Suppressor macrophage treated with lipopolysaccharide for 1 hour (primary cell): Measurements from ENCODE around the gene GSG1L.
"Not testable (repeated sequence)": the region's sequence is repeated elsewhere in the genome, so short reads cannot be mapped to it uniquely, and the experiment has no call there.

Experiments used
- DNase-seq, 3 donors: peaks; one replicate each; pipeline ENCODE4 v3.0.0-alpha.2; 2020 to 2022

Gene GSG1L

GRCh38 chr16:27883576-27883975 is 179.9 kb downstream of the GSG1L start:
- DNase-seq = no peak

DNA sequence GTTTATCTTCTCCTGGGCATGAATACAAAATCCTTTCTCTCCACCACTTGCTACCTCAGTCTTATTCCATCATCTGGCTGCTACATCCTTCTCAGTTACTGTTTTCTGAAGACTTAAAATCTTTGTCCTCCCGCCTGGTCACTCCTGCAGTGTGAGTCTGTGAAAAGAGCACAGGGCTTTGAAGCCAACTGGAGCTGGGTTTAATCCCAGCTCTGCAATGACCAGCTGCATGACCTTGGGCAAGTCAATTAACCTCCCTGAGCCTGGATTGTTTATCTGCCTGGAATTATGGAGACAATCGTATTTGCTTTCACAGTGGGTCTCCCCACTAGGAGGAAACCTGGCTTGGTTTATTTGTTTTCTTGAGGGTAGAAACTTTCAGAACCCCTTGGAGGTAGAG is 183.2 kb downstream of the GSG1L start:
- no peak for DNase-seq

DNA sequence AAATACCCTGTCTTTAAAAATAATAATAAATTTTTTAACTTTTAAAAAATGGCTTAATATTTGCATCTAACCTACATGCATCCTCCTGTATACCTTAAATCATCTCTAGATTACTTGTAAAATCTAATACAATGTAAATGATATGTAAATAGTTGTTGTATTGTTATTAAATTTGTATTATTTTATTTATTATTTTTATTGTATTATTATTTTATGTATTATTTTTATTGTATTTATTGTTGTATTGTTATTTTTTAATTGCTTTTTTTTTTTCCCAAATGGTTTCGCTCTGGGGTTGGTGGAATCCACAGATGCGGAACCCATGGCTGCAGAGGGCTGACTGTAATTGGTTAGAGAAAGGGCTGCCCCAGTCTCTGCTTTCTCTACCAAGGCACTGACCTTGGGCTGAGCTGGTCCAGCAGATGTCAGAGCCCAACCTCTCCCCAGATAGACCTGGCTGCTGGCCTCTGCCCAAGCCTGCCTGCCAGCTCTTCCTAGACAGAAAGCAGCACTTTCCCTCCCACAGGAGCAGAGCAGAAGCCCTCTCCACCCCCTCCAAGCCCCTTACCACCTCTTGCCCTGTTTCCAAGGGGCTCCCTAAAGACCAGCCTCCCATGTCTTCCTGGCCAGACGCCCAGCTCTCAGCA is 183.8 kb downstream of the GSG1L start:
- no peak for DNase-seq

DNA sequence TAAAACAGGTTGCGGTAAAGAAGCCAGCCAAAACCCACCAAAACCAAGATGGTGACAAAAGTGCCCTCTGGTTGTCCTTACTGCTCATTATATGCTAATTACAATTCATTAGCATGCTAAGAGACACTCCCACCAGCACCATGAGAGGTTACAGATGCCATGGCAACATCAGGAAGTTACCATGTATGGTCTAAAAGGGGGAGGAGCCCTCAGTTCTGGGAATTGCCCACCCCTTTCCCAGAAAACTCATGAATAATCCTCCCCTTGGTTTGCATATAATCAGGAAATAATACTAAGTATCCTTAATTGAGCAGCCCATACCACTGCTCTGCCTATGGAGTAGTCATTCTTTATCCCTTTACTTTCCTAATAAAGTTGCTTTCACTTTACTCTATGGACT is 190.9 kb downstream of the GSG1L start:
- not testable (repeated sequence) for DNase-seq

- DNase-seq = no peak
Observed at GRCh38 chr16:27870116-27870798, 193.3 kb downstream of the GSG1L start.

DNA sequence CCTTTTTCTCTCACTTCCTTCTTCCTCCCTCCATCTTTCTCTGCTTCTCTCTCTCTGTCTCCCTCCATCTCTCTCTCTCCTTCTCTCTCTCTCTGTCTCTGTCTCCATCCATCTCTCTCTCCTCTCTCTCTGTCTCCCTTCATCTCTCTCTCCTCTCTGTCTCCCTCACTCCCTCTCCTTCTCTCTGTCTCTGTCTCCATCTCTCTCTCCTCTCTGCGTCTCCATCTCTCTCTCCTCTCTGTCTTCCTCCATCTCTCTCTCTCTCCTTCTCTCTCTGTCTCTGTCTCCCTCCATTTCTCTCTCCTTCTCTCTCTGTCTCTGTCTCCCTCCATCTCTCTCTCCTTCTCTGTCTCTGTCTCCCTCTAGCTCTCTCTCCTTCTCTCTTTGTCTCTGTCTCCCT is 194.1 kb downstream of the GSG1L start:
- DNase-seq = no peak

GRCh38 chr16:27868180-27868579 is 195.3 kb downstream of the GSG1L start:
- no peak for DNase-seq

GRCh38 chr16:27867122-27868110 is 196.1 kb downstream of the GSG1L start:
- peak; percentile 71 to 87 (median 76) for DNase-seq

DNA sequence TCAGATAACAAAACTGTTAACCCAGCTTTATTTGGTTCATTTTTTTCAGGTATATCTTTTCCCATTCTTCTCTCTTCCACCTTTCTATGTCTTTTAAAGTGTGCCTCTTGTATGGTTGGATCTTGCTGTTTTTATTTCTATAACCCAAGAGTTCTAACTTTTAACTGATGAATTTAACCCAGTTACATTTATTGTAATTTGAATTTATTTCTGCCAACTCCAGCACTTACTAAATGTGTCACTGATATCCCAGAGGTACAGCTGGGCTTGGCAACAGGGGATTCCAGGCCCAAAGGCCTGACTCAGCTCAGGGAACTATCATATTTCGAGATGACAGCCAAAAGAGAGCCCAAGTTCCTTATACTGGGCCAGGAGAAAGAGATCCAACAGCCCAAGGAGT is 200.1 kb downstream of the GSG1L start:
- DNase-seq = no peak

DNA sequence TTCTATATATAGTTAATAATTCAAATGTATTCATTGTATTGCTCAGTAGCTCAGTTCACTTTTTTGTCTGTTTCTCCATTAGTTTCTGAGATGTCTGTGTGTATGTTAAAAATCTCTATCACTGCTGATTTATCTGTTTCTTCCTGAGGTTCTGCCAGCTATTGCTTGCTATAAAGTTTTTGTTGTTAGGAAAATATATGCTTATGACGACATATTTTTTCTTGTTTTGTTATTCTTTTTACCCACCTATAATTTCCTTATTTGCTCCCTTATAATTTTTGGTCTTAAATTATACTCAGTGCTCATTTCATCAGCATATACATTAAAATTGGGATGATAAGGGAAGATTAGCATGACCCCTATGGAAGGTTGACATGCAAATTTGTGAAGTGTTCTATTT is 200.6 kb downstream of the GSG1L start:
- DNase-seq = no peak

DNA sequence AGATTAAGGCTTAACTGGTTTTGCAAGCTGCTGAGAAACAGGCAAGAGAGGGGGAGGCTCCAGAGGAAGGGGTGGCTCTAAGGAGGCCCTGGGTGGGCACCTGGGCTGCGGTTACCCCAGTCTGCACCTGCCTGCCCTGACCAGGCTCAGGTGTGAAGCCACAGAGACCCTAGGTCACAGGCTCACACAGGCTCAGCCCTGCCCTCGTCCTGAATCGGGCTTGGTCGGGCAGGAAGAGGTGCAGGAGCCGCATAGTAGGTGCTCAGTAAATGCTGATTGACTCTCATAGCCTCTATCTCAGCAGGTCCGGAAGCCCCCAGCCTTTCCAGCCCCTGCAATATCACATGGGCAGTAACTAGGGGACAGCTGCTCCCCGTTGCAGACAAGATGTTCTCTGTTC is 203.4 kb downstream of the GSG1L start:
- DNase-seq = no peak

GRCh38 chr16:27859020-27859419 is 204.5 kb downstream of the GSG1L start:
- DNase-seq = no peak

GRCh38 chr16:27853651-27854050 is 209.9 kb downstream of the GSG1L start:
- DNase-seq = no peak

- no peak for DNase-seq
Observed at GRCh38 chr16:27853101-27853500, 210.4 kb downstream of the GSG1L start.

- no peak for DNase-seq
Observed at GRCh38 chr16:27852681-27853080, 210.8 kb downstream of the GSG1L start.

GRCh38 chr16:27852116-27852515 is 211.4 kb downstream of the GSG1L start:
- no peak for DNase-seq

GRCh38 chr16:27851586-27851985 is 211.9 kb downstream of the GSG1L start:
- DNase-seq = no peak

DNA sequence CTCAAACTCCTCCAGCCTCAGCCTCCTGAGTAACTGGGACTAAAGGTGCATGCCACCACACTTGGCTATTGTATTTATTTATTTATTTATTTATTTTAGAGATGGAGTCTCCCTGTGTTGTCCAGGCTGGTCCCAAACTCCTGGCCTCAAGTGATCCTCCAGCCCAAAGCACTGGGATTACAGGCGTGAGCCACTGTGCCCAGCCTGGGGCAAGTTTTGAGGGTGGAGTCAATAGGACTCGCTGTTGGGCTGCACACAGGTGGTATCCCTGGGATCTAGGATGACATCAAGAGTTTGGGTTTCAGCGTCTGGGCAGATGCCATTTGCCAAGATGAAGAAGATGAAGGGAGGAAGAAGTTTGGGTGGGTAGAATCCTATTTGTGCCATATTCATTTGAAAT is 213.9 kb downstream of the GSG1L start:
- no peak for DNase-seq

DNA sequence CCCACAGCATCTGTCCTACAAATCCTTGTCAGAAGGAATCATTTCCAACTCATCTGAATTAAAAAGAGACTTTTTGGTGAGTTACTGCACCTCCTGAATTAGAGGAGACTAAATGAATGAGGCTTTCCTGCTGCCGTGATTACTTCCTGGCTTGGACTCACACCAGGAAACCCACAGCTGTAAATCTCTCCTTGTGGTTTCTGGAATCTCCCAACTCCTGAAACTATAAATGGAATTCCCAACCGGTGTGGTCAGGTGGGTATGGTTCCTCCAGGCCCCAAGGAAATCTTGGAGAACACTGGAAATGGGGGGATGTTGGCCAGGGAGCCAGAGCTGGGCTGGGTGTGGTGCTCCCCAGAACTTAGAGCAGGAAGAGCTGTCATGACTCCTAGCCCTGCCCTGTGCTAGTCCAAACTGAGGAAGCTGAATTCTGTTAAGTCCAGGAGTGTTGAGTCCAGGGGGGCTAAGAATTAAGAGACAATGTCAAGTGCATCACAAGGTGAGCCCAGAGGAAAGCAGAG is 216.4 kb downstream of the GSG1L start:
- DNase-seq = no peak

DNA sequence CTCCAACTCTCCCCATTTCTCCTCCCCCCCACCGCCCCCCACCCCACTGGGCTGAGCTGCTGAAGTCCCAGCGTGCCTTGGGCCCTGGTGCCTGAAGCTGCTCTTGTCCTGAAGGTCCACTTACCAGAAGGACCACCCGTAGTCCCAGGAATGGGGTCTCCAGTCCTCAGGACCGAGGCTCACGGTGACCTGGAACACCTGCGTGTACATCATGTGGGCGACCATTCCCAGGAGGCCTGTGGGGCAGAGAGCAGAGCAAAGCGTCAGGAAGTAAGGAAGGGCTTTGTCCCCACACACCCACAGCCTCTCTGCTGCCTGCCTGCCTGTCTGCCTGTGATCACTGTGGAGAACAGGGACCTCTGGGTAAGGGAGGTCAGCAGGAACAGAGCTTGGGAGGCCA is 218.7 kb downstream of the GSG1L start:
- no peak for DNase-seq

DNA sequence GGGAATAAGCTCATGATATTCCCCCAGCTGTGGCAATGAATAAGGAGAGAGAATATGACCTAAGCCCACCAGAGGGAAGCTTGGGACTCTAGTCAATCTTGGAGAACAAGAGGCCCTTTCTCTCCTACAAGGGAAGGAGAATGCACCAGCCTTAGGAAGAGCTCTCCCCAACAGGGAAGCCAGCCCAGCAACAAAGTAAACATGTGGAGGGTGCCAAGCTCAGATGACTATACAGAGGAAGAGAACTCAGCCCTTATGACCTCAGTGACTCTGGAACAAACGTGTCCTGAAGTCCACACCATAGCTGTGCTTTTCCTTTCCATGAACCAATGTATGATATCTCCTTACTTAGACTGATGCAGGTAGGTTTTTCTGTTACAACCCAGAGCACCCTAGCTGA is 219.7 kb downstream of the GSG1L start:
- no peak for DNase-seq

- DNase-seq = no peak
Observed at GRCh38 chr16:27841911-27842310, 221.6 kb downstream of the GSG1L start.

DNA sequence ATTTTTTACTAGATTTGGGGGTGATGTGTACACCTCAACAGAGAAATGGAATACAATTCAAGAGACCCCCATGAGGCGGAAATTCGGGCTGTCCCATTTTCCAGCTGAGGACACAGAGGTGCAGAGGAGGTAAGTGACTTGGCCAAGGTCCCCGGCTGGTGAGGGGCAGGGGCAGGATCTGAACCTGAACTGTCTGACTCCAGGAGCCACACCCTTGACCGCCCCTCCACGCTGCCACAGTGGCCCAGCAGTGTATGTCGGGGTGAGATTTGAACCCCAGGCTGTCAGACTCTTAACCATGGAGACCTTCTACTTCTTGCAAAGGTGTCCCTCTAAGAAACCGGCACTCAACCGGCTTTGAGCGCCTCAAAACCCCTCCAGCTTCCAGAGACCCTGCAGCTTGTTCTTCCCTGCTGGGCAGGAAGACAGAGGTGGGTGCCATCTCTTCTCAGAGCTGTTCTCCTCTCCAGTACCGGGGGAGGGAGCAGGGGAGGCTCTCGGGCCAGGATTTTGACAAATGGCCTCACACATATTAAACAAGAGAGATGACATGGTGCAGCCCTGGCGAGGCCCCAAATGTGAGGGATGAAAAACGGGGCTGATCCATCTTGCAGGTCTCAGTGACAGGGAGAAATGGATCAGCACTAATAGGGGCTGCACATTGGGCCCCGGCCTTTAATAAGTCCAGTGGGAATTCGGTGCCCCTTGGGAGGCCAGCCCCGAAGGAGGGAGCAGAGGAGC is 222.3 kb downstream of the GSG1L start:
- DNase-seq = no peak
